ENCODE results near the gene C1QTNF9. TPM values are rescaled to one million over a fixed set of nuclear protein-coding genes. Genes with fewer than 3 reads are reported as not detected.
"Not testable (repeated sequence)": the region's sequence is repeated elsewhere in the genome, so short reads cannot be mapped to it uniquely, and the experiment has no call there.

The C1QTNF9 gene
- total RNA-seq, 3 donors from 2014 or later: 0.38 to 0.54 TPM; not detected in 1

DNA sequence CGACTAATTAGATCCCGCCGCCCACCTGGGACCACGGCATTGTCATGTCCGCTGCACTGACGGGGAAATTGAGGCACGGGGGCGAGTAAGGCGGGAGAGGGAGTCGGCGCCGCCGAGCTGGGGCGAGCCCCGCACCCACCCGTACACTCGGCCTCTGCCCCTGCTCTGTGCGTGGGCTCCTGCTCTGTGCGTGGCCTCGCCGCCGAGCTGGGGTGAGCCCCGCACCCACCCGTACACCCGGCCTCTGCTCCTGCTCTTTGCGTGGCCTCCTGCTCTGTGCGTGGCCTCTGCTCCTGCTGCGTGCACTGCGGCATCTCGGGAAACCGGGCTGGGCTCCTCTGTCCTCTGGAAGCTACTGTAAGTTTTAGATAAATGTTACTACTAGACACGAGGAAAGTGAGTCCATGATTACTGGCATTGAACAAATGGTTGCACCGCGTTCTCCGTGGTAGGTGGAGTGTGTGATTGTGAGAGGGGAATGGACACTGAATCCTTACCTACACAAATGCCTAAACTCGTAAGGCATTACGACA, 826 bp upstream of the C1QTNF9 start:
- intact Hi-C loops (cut with DNase I, micrococcal nuclease): no loop called here
- Histone ChIP-seq H3K36me3 (ENCODE audit: low read depth) (no peaks in the 10 kb centered on the region), H3K4me1 (ENCODE audit: low read depth) (no peaks in the 10 kb centered on the region), H3K9me3 (no peaks in the 10 kb centered on the region), H3K4me3 (no peak overlapping the region)
- ATAC-seq (peak; percentile 17), DNase-seq (no peak)
- no peak for TF ChIP-seq CTCF (IDR thresholded peaks at IDR 0.05)

- intact Hi-C loops (cut with DNase I, micrococcal nuclease): no loop called here
- no peaks in the 10 kb centered on the region for H3K36me3 ChIP-seq (ENCODE audit: low read depth)
- no peak overlapping the region for H3K4me3 ChIP-seq
- TF ChIP-seq CTCF (IDR thresholded peaks at IDR 0.05): no peak
- ATAC-seq (no peak), DNase-seq (no peak)
- H3K4me1 ChIP-seq (ENCODE audit: low read depth): no peaks in the 10 kb centered on the region
- no peaks in the 10 kb centered on the region for H3K9me3 ChIP-seq
These were observed 4.1 kb downstream of the C1QTNF9 start for GRCh38 chr13:24313439-24313838.

DNA sequence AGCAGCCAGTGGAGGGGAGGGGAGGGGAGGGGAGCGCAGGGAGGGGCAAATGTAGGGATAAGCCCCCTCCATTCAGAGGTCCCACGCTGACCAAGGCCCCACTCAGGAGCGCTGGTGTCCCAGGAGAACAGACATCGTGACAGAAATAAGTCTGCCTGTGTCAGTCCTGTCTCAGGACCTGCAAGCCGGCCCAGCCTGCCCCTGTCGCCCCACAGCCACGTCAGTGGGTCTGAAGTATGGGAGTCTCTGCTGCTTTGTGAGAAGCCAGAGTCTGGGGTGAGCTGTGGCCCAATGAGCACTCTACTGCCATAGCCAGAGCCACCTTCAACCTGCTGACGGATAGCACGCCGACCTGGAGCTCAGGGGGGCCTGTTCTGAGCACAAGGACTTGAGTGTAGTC, 8.5 kb downstream of the C1QTNF9 start:
- H3K4me1 ChIP-seq (ENCODE audit: low read depth); ATAC-seq; DNase-seq; intact Hi-C loops (cut with DNase I, micrococcal nuclease); H3K9me3 ChIP-seq; H3K36me3 ChIP-seq (ENCODE audit: low read depth); H3K4me3 ChIP-seq: not testable (repeated sequence)

DNA sequence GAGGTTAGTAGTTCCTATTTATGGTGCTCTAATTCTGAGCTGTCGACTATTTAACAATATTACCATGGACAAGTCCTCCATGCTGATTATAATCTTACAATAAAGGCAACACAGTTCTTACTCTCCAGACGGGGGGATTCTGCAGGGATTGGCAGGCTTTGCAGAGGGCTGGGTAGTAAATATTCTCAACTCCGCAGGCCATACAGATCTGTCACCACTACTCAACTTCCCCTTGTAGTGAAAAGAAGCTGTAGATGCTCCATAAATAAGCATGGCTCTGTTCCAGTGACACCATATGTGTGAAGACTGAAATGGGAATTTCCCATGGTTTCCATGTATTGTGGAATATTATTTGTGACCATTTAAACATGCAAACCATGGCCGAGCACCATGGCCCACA, 9.5 kb downstream of the C1QTNF9 start:
- H3K36me3 ChIP-seq (ENCODE audit: low read depth); ATAC-seq; DNase-seq; H3K4me1 ChIP-seq (ENCODE audit: low read depth); intact Hi-C loops (cut with DNase I, micrococcal nuclease); H3K4me3 ChIP-seq; H3K9me3 ChIP-seq: not testable (repeated sequence)

DNA sequence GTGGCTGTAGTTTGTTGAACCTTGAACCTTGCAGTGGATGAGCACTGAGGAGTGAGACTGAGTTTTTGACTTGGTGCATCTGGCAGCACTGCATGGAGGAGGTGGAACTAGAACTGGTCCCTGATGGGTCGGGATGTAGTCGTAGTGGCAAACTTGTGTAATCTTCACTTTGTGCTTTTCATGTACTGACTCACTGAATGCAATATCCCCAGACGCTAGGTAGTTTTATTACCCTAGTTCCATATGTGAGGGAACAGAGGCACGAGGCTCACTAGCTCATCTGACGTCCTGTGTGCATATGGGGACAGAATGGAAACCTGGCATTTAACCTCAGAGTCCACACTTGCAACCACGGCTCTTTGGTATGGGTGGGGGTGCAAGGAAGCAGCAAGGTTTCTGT, 10.3 kb downstream of the C1QTNF9 start:
- H3K36me3 ChIP-seq (ENCODE audit: low read depth); H3K9me3 ChIP-seq; DNase-seq; H3K4me1 ChIP-seq (ENCODE audit: low read depth); intact Hi-C loops (cut with DNase I, micrococcal nuclease); H3K4me3 ChIP-seq; ATAC-seq: not testable (repeated sequence)

DNA sequence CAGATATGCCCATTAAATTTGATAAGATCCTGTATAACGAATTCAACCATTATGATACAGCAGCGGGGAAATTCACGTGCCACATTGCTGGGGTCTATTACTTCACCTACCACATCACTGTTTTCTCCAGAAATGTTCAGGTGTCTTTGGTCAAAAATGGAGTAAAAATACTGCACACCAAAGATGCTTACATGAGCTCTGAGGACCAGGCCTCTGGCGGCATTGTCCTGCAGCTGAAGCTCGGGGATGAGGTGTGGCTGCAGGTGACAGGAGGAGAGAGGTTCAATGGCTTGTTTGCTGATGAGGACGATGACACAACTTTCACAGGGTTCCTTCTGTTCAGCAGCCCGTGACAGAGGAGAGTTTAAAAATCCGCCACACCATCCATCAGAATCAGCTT, 12.0 kb downstream of the C1QTNF9 start:
- H3K36me3 ChIP-seq (ENCODE audit: low read depth); H3K4me3 ChIP-seq; intact Hi-C loops (cut with DNase I, micrococcal nuclease); DNase-seq; ATAC-seq; H3K4me1 ChIP-seq (ENCODE audit: low read depth); H3K9me3 ChIP-seq: not testable (repeated sequence)

GRCh38 chr13:24322470-24322869, 13.1 kb downstream of the C1QTNF9 start:
- H3K36me3 ChIP-seq (ENCODE audit: low read depth); intact Hi-C loops (cut with DNase I, micrococcal nuclease); H3K4me1 ChIP-seq (ENCODE audit: low read depth); H3K9me3 ChIP-seq; DNase-seq; H3K4me3 ChIP-seq: not testable (repeated sequence)
- peak; percentile 78 for ATAC-seq

DNA sequence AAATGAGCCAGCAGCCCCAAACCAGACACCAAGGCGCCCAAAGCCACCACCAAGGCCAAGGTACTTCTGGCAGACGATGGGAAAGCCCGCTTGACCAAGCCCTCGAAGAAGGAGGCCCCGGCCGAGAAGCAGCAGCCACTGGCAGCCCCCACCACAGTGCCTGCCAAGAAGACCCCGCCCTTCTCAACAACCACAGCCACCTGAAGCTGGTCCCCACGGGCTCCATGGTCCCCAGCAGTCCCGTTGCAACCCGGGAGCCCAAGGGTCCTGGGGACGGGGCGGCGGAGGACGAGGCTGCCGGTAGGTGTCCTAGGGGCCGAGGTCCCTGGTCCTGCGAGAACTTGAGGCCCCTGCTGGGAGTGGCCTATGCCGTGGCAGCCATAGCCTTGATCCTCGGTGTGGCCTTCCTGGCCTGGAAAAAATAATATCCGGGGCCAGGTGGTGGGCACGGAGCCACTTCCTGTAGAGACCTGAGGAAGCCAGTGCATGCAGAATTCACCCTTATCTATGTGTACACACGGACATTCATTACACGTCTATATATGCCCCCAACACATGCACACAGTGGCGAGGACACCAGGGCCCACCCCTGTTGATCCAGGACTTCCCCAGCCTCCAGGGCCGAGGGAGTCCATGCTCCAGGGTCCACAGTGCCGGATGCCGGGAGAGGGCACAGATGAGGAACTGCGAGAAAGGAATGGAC, 13.8 kb downstream of the C1QTNF9 start:
- DNase-seq (peak; percentile 32 to 58 (median 50)), ATAC-seq (peak; percentile 65)
- H3K36me3 ChIP-seq (ENCODE audit: low read depth): no peaks in the 10 kb centered on the region
- intact Hi-C loops (cut with DNase I, micrococcal nuclease): no loop called here
- no peaks in the 10 kb centered on the region for H3K9me3 ChIP-seq
- no peak for TF ChIP-seq CTCF (IDR thresholded peaks at IDR 0.05)
- no peaks in the 10 kb centered on the region for H3K4me1 ChIP-seq (ENCODE audit: low read depth)
- no peak overlapping the region for H3K4me3 ChIP-seq
